ENCODE results near the gene CLEC20A. TPM values are rescaled to one million over a fixed set of nuclear protein-coding genes. Genes with fewer than 3 reads are reported as not detected.

The CLEC20A gene
- total RNA-seq, 1 donor from 2014 or later, result not detected

- peak; percentile 9 for DNase-seq (ENCODE audit: low read depth)
- Histone ChIP-seq H3K27me3 (ENCODE audit: control insufficient read depth, insufficient read depth, low read length) (no peaks in the 10 kb centered on the region), H3K36me3 (ENCODE audit: control insufficient read depth, insufficient read depth, low read length) (no peaks in the 10 kb centered on the region), H3K4me3 (ENCODE audit: low read depth, low read length) (no peak overlapping the region)
- peak; percentile 97 for TF ChIP-seq CTCF (IDR thresholded peaks at IDR 0.05; ENCODE audit: insufficient read depth, low read length, poor library complexity, severe bottlenecking)
Measured at GRCh38 chr1:178501705-178502329, 5.1 kb upstream of the CLEC20A start.

DNA sequence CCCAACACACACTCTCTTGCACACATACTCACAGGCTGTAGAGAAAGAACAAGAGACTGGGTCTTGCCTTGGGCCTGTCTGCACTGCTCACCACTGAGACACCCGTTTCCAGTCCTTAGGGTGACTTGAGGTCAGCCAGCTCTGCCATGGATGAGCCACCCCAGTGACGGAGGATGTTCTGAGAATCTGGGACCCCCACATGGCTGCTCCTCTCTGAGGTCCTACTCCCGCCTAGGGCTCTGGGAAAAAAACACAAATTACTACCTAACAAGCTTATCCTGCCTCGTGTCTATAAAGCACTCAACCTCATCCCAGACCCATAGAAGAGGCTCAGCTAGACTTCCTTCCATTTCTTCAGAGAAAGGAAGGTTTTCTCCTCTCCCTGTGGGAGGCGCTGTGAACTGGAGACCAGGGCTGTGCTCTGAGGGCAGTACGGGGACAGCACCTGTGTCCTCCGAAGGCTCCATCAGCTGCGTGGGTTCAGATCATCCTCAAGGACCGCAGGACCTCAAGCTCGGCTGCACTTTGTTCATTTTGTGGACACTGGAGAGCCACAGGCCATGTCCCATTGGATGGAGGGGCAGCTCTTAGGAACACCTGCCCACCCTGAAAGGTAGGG, 4.3 kb upstream of the CLEC20A start:
- no peak for DNase-seq (ENCODE audit: low read depth)
- TF ChIP-seq CTCF (IDR thresholded peaks at IDR 0.05; ENCODE audit: insufficient read depth, low read length, poor library complexity, severe bottlenecking), result no peak
- Histone ChIP-seq H3K27me3 (ENCODE audit: control insufficient read depth, insufficient read depth, low read length) (no peaks in the 10 kb centered on the region), H3K36me3 (ENCODE audit: control insufficient read depth, insufficient read depth, low read length) (no peaks in the 10 kb centered on the region), H3K4me3 (ENCODE audit: low read depth, low read length) (no peak overlapping the region)

DNA sequence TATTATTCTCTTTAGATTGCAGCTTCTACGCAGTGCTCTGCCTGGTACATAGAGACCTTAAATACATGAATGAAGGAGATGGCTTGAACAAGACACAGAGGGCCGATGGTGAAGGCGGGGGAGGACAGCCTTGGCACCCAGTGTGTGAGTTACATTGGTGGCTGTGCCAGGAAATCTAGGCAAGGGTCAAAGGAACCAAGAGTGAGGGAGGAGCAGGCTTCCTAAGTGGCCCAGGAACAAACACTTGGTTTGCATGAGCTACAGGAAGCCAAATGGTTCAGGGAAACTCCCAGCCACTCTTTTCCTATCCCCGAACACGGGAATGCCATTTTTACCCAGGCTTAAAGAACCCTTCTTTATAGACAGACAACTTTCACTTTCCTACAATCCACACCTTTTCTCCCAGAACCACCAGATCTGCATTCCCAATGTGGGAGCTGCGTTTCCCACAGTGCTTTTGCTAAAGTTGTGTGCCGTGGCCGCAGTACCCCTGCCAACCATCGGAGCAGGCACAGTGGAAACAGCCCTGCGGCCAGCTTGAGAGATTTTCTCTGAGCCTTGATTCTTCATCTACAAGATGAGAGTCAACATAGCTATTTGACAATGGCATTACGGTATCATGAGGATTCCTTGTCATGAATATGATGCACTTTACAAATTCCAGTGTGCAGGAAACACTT, 3.5 kb upstream of the CLEC20A start:
- DNase-seq (ENCODE audit: low read depth), result no peak
- H3K4me3 ChIP-seq (ENCODE audit: low read depth, low read length), result no peak overlapping the region
- TF ChIP-seq CTCF (IDR thresholded peaks at IDR 0.05; ENCODE audit: insufficient read depth, low read length, poor library complexity, severe bottlenecking), result peak; percentile 32
- H3K36me3 ChIP-seq (ENCODE audit: control insufficient read depth, insufficient read depth, low read length), result no peaks in the 10 kb centered on the region
- no peaks in the 10 kb centered on the region for H3K27me3 ChIP-seq (ENCODE audit: control insufficient read depth, insufficient read depth, low read length)

DNA sequence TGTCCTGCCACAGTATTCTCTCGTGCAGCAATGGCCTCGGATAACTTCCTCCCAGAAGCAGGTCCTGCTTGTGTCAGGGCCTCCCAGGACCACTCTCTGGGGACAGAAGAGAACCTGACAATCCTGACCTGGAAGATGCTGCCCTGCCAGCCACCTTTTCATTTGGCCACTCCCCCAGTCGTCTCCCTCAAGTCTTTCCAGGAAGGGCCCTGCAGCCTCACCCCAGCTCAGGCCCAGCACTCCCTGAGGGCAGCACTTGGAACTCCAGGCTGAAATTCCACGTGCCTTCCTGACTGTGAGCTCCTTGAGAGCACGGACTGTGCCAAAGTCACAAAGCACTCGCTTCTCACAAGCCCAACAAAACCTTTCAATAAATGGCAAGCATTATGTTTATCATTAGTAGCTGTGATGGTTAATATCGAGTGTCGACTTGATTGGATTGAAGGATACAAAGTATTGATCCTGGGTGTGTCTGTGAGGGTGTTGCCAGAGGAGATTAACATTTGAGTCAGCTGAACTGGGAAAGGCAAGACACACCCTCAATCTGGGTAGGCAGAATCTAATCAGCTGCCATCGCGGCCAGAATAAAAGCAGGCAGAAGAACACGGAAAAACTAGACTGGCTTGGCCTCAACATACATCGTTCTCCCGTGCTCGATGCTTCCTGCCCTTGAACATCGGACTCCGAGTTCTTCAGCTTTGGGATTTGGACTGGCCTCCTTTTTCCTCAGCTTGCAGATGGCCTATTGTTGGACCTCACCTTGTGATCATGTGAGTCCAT, 2.3 kb upstream of the CLEC20A start:
- Histone ChIP-seq H3K27me3 (ENCODE audit: control insufficient read depth, insufficient read depth, low read length) (no peaks in the 10 kb centered on the region), H3K36me3 (ENCODE audit: control insufficient read depth, insufficient read depth, low read length) (no peaks in the 10 kb centered on the region), H3K4me3 (ENCODE audit: low read depth, low read length) (no peak overlapping the region)
- no peak for DNase-seq (ENCODE audit: low read depth)
- no peak for TF ChIP-seq CTCF (IDR thresholded peaks at IDR 0.05; ENCODE audit: insufficient read depth, low read length, poor library complexity, severe bottlenecking)

DNA sequence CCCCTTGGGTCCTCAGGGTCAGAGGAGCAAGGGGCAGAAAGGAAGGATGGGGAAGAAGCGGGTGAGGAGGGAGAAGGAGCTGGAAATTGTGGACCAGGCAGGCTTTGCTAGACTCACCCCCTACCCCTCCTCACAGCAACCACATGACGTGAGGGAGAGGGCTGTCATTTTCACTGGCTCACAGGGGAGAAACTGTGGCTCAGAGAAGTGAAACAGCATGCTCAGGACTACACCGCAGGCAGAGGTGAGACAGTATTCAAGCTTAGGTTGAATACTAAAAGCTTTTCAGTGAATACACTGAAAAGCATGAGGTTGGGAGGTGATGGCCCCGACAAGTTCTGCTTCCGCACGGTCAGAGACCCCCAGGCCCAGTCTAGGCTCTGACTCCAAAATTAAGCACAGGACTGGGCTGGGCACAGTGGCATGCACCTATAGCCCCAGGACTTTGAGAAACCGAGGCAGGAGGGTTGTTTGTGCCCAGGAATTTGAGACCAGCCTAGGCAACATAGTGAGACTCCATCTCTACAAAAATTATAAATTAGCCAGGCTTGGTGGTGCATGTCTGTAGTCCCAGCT, 1.2 kb upstream of the CLEC20A start:
- DNase-seq (ENCODE audit: low read depth), result no peak
- H3K27me3 ChIP-seq (ENCODE audit: control insufficient read depth, insufficient read depth, low read length), result no peaks in the 10 kb centered on the region
- H3K4me3 ChIP-seq (ENCODE audit: low read depth, low read length), result no peak overlapping the region
- no peaks in the 10 kb centered on the region for H3K36me3 ChIP-seq (ENCODE audit: control insufficient read depth, insufficient read depth, low read length)
- no peak for TF ChIP-seq CTCF (IDR thresholded peaks at IDR 0.05; ENCODE audit: insufficient read depth, low read length, poor library complexity, severe bottlenecking)
